SJCRH30 (cell line): ENCODE measurements around the gene ZNF786. TPM values are rescaled to one million over a fixed set of nuclear protein-coding genes. Genes with fewer than 3 reads are reported as not detected.
"Not testable (repeated sequence)": the region's sequence is repeated elsewhere in the genome, so short reads cannot be mapped to it uniquely, and the experiment has no call there.

Experiments used
- DNase-seq, 2 experiments: peaks; one replicate each; pipeline ENCODE4 v3.0.0-alpha.2; 2015 to 2020
- H3K27ac ChIP-seq: fragments of 250-450 bp; sonication (Bioruptor Pico); 2 replicates; pipeline ENCODE4 v1.5.1; 2020; ENCODE audit warnings: mild to moderate bottlenecking, moderate library complexity
- H3K27me3 ChIP-seq: fragments of 250-450 bp; sonication (Bioruptor Pico); 2 replicates; pipeline ENCODE4 v1.5.1; 2020; ENCODE audit warnings: mild to moderate bottlenecking, moderate library complexity
- H3K36me3 ChIP-seq: fragments of 250-450 bp; sonication (Bioruptor Pico); 2 replicates; pipeline ENCODE4 v1.5.1; 2020; ENCODE audit warnings: mild to moderate bottlenecking, moderate library complexity
- H3K4me1 ChIP-seq: fragments of 250-450 bp; sonication (Bioruptor Pico); 2 replicates; pipeline ENCODE4 v1.5.1; 2020; ENCODE audit warnings: mild to moderate bottlenecking, moderate library complexity
- H3K4me3 ChIP-seq: fragments of 250-450 bp; sonication (Bioruptor Pico); 2 replicates; pipeline ENCODE4 v1.5.1; 2020; ENCODE audit warnings: mild to moderate bottlenecking, moderate library complexity
- H3K9me3 ChIP-seq: fragments of 250-450 bp; sonication (Bioruptor Pico); replicated peaks from 2 replicates; pipeline ENCODE4 v1.5.1; 2020; ENCODE audit warnings: mild to moderate bottlenecking, moderate library complexity
- total RNA-seq: library from RNA; depleted of rRNA; stranded (reverse); fragments of >200 nt; shearing (Covaris generic); gene quantifications from 2 replicates; pipeline ENCODE4 v1.2.3, GENCODE V29; 2014

The ZNF786 gene
- total RNA-seq, 1 experiment from 2014 or later: 5.2 TPM

GRCh38 chr7:149070372-149071125 is 20.0 kb downstream of the ZNF786 start:
- H3K4me1 ChIP-seq: no peaks in the 10 kb centered on the region
- no peak overlapping the region for H3K4me3 ChIP-seq
- no peak overlapping the region for H3K27ac ChIP-seq
- H3K27me3 ChIP-seq: no peaks in the 10 kb centered on the region
- H3K9me3 ChIP-seq: no peaks in the 10 kb centered on the region
- H3K36me3 ChIP-seq: no peaks in the 10 kb centered on the region; the same call in 1 of the 2 replicates
- no peak for DNase-seq

GRCh38 chr7:149067869-149068268 is 22.6 kb downstream of the ZNF786 start:
- Histone ChIP-seq H3K4me3 (no peak overlapping the region), H3K27ac (no peak overlapping the region), H3K36me3 (no peaks in the 10 kb centered on the region; the same call in 1 of the 2 replicates), H3K4me1 (peaks cover 11% of the 10 kb centered on the region), H3K9me3 (no peaks in the 10 kb centered on the region), H3K27me3 (no peaks in the 10 kb centered on the region)
- no peak for DNase-seq

GRCh38 chr7:149063476-149063875 is 27.0 kb downstream of the ZNF786 start:
- DNase-seq: peak; percentile 12 to 71
- Histone ChIP-seq H3K4me1 (peaks cover 26% of the 10 kb centered on the region), H3K27ac (peak overlapping the region; percentile 78), H3K9me3 (no peaks in the 10 kb centered on the region), H3K4me3 (no peak overlapping the region), H3K36me3 (no peaks in the 10 kb centered on the region; the same call in 1 of the 2 replicates), H3K27me3 (no peaks in the 10 kb centered on the region)

GRCh38 chr7:149062217-149062899 is 28.2 kb downstream of the ZNF786 start:
- not testable (repeated sequence) for H3K9me3 ChIP-seq, H3K27me3 ChIP-seq, H3K36me3 ChIP-seq
- peak; percentile 69 to 74 for DNase-seq
- H3K4me3 ChIP-seq: 0 out of 2 replicates have a peak overlapping the region, but pooled peaks have one; percentile 10
- H3K27ac ChIP-seq: peak overlapping the region; percentile 78
- H3K4me1 ChIP-seq: peaks cover 26% of the 10 kb centered on the region

GRCh38 chr7:149060156-149060555 is 30.4 kb downstream of the ZNF786 start:
- H3K27ac ChIP-seq: no peak overlapping the region
- peak in 1 of 2 experiments; percentile 17 for DNase-seq
- H3K9me3 ChIP-seq: no peaks in the 10 kb centered on the region
- peaks cover 26% of the 10 kb centered on the region for H3K4me1 ChIP-seq
- no peaks in the 10 kb centered on the region for H3K36me3 ChIP-seq
- no peaks in the 10 kb centered on the region for H3K27me3 ChIP-seq
- no peak overlapping the region for H3K4me3 ChIP-seq

GRCh38 chr7:149053885-149054284 is 36.6 kb downstream of the ZNF786 start:
- no peaks in the 10 kb centered on the region for H3K36me3 ChIP-seq
- no peaks in the 10 kb centered on the region for H3K4me1 ChIP-seq
- no peak overlapping the region for H3K4me3 ChIP-seq
- no peaks in the 10 kb centered on the region for H3K9me3 ChIP-seq
- DNase-seq: no peak
- H3K27ac ChIP-seq: no peak overlapping the region
- H3K27me3 ChIP-seq: peaks cover 4% of the 10 kb centered on the region; the same call in 1 of the 2 replicates

- no peak for DNase-seq
- H3K4me1 ChIP-seq: no peaks in the 10 kb centered on the region
- H3K36me3 ChIP-seq: no peaks in the 10 kb centered on the region
- no peaks in the 10 kb centered on the region for H3K9me3 ChIP-seq
- H3K27me3 ChIP-seq: peaks cover 4% of the 10 kb centered on the region; the same call in 1 of the 2 replicates
- H3K4me3 ChIP-seq: no peak overlapping the region
- H3K27ac ChIP-seq: no peak overlapping the region
These were observed 37.1 kb downstream of the ZNF786 start for GRCh38 chr7:149053384-149053783.

GRCh38 chr7:149050941-149051340 is 39.6 kb downstream of the ZNF786 start:
- Histone ChIP-seq H3K27ac (no peak overlapping the region), H3K9me3 (no peaks in the 10 kb centered on the region), H3K4me1 (no peaks in the 10 kb centered on the region), H3K4me3 (no peak overlapping the region), H3K36me3 (no peaks in the 10 kb centered on the region), H3K27me3 (peaks cover 4% of the 10 kb centered on the region; the same call in 1 of the 2 replicates)
- DNase-seq: no peak

- Histone ChIP-seq H3K27me3 (peaks cover 4% of the 10 kb centered on the region; the same call in 1 of the 2 replicates), H3K4me3 (no peak overlapping the region), H3K9me3 (no peaks in the 10 kb centered on the region), H3K4me1 (no peaks in the 10 kb centered on the region), H3K27ac (no peak overlapping the region), H3K36me3 (no peaks in the 10 kb centered on the region)
- DNase-seq: no peak
These were observed 41.7 kb downstream of the ZNF786 start for GRCh38 chr7:149048805-149049204.

- no peak for DNase-seq
- Histone ChIP-seq H3K4me1 (no peaks in the 10 kb centered on the region), H3K9me3 (no peaks in the 10 kb centered on the region), H3K36me3 (no peaks in the 10 kb centered on the region), H3K27ac (no peak overlapping the region), H3K27me3 (no peaks in the 10 kb centered on the region), H3K4me3 (no peak overlapping the region)
These were observed 44.1 kb downstream of the ZNF786 start for GRCh38 chr7:149046416-149046815.

GRCh38 chr7:149043936-149044335 is 46.6 kb downstream of the ZNF786 start:
- DNase-seq: no peak
- H3K4me3 ChIP-seq: no peak overlapping the region
- no peak overlapping the region for H3K27ac ChIP-seq
- no peaks in the 10 kb centered on the region for H3K4me1 ChIP-seq
- H3K36me3 ChIP-seq: no peaks in the 10 kb centered on the region
- H3K27me3 ChIP-seq: no peaks in the 10 kb centered on the region
- H3K9me3 ChIP-seq: no peaks in the 10 kb centered on the region

GRCh38 chr7:149041350-149041749 is 49.2 kb downstream of the ZNF786 start:
- DNase-seq: no peak
- Histone ChIP-seq H3K27ac (no peak overlapping the region), H3K27me3 (no peaks in the 10 kb centered on the region), H3K36me3 (no peaks in the 10 kb centered on the region), H3K4me3 (no peak overlapping the region), H3K9me3 (no peaks in the 10 kb centered on the region), H3K4me1 (no peaks in the 10 kb centered on the region)

- H3K4me3 ChIP-seq, H3K27ac ChIP-seq, DNase-seq, H3K27me3 ChIP-seq, H3K36me3 ChIP-seq, H3K9me3 ChIP-seq, H3K4me1 ChIP-seq: not testable (repeated sequence)
These were observed 51.9 kb downstream of the ZNF786 start for GRCh38 chr7:149038641-149039040.

GRCh38 chr7:149036676-149037075 is 53.8 kb downstream of the ZNF786 start:
- Histone ChIP-seq H3K27me3 (0 out of 2 replicates have a peak, but pooled peaks cover 3% of the 10 kb centered on the region), H3K27ac (no peak overlapping the region), H3K4me1 (no peaks in the 10 kb centered on the region), H3K9me3 (no peaks in the 10 kb centered on the region; the same call in 1 of the 2 replicates), H3K4me3 (no peak overlapping the region), H3K36me3 (no peaks in the 10 kb centered on the region)
- DNase-seq: no peak

- DNase-seq: no peak
- no peaks in the 10 kb centered on the region; the same call in 1 of the 2 replicates for H3K9me3 ChIP-seq
- H3K4me3 ChIP-seq: no peak overlapping the region
- H3K27me3 ChIP-seq: 0 out of 2 replicates have a peak, but pooled peaks cover 3% of the 10 kb centered on the region
- H3K27ac ChIP-seq: no peak overlapping the region
- no peaks in the 10 kb centered on the region for H3K36me3 ChIP-seq
- H3K4me1 ChIP-seq: no peaks in the 10 kb centered on the region
These were observed 59.1 kb downstream of the ZNF786 start for GRCh38 chr7:149031353-149031910.
